Cerebellar nuclear complex (tissue), 1 donor: ENCODE measurements around the gene WDR7.

Source experiments
- DNase-seq, 2 experiments: peaks; one replicate each; lab custom pipeline; 2025; lab: John Stamatoyannopoulos, UW

The WDR7 gene

DNA sequence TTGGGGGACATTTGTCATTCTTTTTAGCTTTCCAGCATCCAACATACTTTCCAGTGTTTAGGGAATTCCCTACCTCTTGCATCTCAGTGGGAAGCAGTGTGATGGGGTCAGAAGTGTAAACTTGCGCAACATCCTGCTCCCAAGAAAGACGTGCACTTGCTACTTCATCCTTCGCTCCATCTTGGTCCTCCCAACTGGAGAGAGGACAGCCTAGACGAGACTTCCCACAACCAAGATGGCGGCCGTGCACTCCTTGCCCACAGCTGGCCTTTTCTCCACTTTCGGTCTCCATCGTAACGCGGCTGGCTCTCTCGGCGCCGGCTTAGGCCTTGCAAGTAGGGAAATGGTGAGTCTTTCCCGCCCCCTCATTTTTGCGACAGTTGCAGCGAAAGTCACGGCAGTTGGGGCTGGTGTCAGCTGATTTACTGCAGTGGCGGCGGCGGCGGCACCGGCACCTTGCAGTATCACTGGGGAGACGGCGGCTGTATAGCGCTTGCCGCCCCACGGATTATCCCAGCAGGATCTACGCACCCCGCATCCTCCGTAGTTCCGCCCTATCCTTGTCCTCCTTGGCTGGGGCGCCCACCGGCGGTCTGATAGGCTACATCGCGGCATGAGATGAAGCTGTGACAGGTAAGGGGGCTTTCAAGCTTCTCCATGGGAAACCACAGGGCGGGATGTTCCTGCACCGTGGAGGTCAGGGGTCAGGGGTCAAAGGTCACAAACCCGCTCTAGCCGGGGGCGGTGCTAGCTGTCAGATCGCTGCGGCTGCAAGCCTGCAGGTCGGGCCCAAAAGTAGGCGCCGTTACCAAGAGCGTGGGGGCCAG, at the start of gene WDR7:
Gene WDR7, plus strand, starts transcription at position 416 of the 827 bp plus-strand sequence. CDS start 21,157 bp downstream, outside the sequence.
- DNase-seq = peak; percentile 72 to 96

- DNase-seq = no peak
Observed at GRCh38 chr18:56606618-56607017, 44.5 kb upstream of the WDR7 start.

GRCh38 chr18:56615738-56616520, 35.2 kb upstream of the WDR7 start:
- no peak for DNase-seq

GRCh38 chr18:56627991-56628390, 23.2 kb upstream of the WDR7 start:
- no peak for DNase-seq

DNA sequence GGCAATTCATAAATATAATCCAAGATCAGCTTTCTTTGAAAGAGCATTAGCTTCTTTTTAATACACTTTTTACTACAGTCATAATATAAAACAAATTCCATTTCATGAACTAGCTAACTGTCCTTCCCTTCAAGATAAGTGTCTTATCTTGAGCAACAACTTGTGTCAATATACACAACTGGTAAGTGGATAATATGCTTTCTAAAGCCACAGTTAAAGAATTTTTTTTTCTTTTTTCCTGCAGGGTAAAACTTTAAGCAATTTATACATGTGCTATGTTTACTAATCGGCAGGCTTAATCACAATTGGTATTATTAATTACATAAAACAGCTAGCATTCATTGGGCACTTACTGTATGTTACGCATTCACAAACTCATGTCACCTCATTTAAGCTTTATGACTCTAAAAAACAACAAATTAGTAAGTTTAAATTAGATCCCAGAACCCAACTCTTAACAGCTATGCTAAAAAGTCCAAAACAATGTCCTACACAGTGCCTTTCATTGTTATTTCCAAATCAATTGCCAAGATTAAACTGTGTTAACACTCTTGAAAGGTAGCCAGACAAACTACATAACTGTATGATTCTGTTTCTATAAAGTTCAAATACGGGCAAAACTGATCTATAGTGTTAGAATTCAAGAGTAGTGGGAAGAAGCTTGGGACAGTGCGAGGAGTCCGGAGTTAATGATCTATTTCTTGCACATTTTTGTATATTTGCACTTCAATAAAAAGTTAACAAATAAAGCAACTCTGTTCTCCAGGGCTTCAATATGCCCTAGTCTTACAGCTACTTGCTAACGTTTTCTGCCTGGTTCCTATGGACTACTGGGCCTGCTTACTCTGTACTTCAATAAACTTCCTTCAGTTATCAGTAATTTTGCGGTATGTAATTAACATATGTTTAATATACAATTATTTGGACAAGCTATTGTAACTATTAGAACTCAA, 18.8 kb upstream of the WDR7 start:
- no peak for DNase-seq

DNA sequence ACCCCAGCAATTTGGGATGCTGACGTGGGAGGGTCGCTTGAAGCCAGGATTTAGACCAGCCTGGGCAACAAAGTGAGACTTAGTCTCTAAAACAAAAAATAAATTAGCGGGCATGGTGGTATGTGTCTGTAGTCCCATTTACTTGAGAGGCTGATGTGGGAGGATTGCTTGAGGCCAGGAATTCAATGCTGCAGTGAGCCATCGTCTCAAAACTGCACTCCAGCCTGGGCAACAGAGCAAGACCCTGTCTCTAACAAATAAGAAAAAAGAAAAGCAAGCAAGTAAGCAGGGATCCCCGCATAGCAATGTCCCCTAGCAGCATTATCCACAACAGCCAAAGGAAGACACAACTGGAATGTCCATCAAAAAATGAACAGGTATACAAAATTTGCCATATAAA, 16.2 kb upstream of the WDR7 start:
- DNase-seq = no peak

DNA sequence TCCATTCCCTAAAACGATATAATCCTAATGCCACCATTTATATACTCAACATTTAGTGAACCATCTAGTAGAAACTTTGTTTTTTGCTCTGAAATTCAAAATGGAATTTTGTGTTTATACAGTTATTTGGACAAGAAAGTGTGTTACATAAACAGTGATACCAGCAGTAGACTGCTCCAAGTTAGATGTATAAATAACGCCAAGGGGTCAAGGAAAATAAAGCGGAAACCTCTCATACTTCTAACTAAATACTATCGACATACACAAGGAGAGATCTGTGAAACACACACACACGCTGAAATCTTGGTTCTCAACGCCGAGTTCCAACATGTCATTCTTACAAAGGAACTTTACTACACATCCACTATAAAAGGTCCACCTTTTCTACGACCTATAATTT, 14.0 kb upstream of the WDR7 start:
- no peak for DNase-seq

DNA sequence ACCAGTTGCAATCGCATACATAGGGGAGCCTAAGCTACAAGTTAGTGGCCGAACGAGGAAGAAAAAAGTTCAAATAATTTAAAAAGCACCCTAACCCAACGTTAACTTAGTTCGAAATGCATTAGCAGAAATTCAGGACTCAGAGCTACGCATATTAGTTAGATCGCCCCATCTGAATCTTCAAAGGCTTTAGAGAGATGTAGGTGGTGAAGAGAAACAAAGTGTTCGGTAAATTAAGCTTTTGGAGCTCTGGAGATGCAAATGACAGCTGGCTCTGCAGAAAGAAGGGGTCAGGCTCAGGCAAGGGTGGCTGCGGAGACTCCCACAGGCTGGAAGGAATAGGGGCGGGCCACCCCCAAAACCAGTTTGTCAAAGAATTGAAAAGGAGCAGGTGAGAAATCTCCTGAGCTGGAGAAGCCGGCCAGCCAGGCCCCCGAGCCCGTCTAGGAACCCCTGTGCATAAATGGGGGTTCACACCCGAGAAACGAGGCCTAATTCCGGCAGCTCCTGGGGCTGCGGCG, 13.4 kb upstream of the WDR7 start:
- no peak for DNase-seq

GRCh38 chr18:56638232-56639103, 12.7 kb upstream of the WDR7 start, which contains the start of gene TXNL1:
Gene TXNL1, minus strand, starts transcription at chr18:56638592. Its CDS starts 152 bp downstream, at chr18:56638440.
- DNase-seq = peak; percentile 74 to 87

- DNase-seq = no peak
Observed at GRCh38 chr18:56639104-56639381, 12.1 kb upstream of the WDR7 start.

DNA sequence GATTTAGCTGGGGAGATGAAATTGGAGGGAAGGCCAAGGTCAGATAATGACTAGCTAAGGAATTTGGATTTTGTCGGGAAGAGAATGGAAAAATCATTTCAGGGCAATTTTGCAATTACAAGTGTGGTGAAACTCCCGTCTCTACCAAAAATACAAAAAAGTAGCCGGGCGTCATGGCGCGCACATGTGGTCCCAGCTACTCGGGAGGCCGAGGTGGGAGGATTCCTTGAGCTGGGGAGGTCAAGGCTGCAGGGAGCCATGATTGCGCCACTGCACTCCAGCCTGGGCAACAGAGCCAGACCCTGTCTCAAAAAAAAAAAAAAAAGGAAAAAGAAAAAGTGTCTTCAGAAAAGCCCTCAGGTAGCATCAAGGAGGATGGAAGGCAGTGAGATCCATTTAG, 11.6 kb upstream of the WDR7 start:
- no peak for DNase-seq

GRCh38 chr18:56641714-56642337, 9.3 kb upstream of the WDR7 start:
- DNase-seq = no peak

DNA sequence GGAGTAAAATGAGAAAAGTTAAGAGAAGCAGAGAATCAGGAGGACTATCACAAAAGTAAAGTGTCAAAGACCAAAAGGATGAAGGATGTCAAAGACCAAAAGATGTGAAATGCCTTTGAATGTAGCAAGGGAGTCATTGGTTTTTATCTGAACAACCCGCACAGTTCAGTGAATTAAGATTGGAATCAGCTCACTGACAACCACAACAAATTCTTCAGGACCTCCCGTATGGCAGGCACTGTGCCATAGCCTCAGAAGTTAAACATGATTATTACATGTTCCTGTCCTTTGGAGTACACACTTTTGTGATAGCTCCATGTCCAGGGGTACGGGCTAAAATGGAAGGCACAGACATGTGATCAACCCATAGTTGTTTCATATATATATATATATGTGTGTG, 7.8 kb upstream of the WDR7 start:
- DNase-seq = no peak

DNA sequence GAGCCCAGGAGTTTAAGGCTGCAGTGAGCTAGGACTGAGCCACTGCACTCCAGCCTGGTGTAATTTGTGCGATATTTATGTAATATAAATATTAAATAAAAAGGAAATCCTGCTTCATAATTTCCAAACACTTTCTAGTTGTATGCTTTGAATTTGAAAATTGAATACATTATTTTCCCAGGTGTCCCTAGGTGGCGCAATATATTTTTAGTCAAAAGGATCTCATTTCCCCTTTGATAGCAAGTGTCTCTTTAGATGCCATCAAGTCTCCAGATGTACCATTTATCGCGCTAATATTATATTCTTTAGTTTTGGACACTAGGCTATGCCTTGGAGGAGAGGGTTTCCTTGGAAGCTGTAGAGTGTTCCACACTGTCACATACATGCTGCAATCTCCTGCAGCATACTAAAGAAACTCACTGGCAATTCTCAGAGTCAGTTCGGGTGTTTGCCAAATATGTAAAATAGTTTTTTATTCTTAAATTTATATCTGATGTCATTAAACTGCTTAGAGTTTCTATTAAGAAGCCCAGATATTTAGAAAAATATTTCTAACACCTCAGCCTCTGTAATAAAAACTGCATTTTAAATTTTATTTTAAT, 5.6 kb upstream of the WDR7 start:
- DNase-seq = no peak

DNA sequence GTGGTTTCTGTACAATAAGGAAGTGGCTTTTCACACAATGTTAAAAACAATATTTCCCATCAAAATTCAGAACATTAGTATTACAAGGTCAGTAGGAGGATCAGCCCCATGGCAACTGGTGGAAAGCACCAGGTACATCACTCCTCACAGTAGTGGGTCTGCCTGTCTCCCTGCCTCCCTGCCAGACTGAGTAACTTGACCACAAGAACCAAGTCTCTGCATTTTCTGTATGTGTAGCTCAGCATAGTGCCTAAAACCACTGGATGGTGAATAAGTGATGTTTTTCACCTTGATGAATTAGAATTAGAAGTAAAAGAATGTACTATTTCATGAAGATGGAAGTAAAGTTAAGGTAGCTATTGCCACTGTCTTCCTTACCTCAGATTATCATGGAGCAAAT, 4.1 kb upstream of the WDR7 start:
- no peak for DNase-seq

DNA sequence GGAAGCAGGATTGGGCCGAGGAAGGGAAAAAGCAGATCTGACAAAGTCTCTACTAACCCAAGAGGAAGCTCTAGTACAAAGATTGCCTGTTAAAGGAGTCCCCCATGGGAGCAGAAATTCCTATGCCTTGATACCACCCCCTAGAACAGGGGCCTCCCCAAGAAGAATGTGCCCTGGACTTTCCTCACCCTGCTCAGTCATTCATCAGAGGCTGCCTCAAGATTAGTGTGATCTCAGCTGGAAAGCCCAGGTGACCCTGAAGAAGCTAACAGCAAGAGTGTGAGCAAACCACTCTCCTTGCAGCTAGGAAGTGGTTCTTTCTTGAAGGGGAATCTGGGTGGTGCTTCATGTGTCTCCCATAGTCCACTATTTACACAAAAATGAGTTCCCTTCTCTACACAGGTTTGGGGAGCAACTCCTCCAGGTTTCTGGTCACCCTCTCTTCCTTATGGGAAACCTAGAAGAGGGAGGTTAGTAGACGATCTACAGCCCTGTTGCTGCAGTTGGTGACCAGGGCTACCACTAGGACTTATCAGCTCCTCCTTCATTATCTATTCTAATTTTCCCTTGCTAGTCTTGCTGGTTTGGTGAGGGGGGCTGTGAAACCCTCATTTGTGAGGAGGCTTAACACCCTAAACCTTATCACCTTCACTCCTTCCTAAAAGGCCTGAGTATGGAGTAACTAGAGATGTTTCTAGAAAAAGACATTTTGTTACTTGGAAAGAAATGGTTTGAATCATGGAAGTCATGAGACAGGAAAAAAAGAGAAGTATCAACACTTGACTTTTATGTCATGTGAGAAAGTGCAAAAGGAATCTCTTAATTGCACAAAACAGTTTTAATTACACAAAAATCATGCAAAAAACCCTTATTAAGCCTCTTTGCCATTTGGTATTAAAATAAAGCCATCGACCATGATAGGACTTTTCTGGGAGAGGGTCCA, 2.9 kb upstream of the WDR7 start:
- no peak for DNase-seq

DNA sequence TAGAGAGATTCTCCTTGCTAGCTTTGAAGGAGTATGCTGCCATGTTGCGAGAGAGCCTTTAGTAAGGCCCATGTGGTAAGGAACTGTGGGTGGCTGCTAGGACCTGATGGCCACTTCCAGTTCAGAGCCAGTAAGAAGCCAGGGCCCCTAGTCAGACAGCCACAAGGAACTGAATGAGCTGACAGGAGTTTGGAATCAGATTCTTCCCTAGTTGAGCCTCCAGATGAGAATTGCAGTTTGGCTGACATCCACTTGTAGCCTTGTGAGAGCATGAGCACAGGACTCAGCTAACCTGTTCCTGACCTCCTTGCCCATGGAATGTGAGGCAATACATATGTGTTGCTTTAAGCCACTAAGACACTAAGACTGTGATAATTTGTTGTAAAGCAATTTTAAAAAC, 1.2 kb upstream of the WDR7 start:
- DNase-seq = no peak

GRCh38 chr18:56651771-56652092, 573 bp downstream of the WDR7 start:
- DNase-seq = no peak

- no peak for DNase-seq
Observed at GRCh38 chr18:56652802-56653201, 1.6 kb downstream of the WDR7 start.
